Cardiac fibroblast (primary cell): Measurements from ENCODE around the gene EFNA1.
"Not testable (repeated sequence)": the region's sequence is repeated elsewhere in the genome, so short reads cannot be mapped to it uniquely, and the experiment has no call there.

Experiments
- DNase-seq, 2 donors: peaks; one replicate each; pipeline versions ENCODE4 v3.0.0 to v3.0.0-alpha.2; 2010; ENCODE audit warnings: low read depth in 2 of 2
- H3K4me3 ChIP-seq, 2 donors: replicated peaks in 1 of 2; 1 replicate in 1 of 2; 2 replicates in 1 of 2; pipeline ENCODE4 v1.5.1; 2011; ENCODE audit warnings: low read depth in 2 of 2, low read length in 2 of 2, mild to moderate bottlenecking in 2 of 2, moderate library complexity in 1 of 2
- TF ChIP-seq, protein P1 (sequence below): IDR thresholded peaks from one replicate; pipeline ENCODE4 v1.5.1; 2011; ENCODE audit warnings: low read depth, mild to moderate bottlenecking, low read length, inconsistent platforms

The EFNA1 gene

DNA sequence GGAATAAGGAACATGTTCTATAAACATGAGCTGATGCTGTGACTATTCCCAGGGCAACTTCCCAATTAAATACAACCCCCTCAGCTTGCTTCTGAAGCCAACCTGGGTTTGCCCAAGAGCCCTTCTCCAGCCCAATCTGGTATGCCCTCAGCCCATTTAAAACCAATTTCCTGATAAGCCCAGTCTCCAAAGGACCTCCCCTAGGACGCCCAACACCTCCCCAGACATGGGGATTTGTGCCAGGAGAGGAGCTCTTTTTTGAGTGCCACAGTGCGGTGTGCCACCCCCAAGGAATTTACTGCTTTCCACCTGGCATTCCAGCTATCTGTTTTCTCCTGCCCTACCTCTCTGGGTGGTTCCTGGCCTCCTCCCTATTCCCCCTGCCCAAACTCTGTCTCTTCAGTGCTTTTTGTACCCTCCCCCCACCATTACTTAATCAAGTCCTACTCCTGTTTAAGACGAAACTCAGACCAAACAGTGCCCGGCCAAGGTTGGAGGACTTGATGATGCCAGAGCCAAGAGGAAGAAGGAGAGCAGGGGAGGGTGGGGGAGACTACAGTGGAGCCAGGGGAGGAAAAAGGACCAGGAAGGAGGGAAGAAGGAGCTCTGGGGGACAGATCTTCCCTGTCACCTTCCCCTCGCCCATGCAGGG, 11.4 kb upstream of the EFNA1 start:
- TF ChIP-seq, protein P1, sequence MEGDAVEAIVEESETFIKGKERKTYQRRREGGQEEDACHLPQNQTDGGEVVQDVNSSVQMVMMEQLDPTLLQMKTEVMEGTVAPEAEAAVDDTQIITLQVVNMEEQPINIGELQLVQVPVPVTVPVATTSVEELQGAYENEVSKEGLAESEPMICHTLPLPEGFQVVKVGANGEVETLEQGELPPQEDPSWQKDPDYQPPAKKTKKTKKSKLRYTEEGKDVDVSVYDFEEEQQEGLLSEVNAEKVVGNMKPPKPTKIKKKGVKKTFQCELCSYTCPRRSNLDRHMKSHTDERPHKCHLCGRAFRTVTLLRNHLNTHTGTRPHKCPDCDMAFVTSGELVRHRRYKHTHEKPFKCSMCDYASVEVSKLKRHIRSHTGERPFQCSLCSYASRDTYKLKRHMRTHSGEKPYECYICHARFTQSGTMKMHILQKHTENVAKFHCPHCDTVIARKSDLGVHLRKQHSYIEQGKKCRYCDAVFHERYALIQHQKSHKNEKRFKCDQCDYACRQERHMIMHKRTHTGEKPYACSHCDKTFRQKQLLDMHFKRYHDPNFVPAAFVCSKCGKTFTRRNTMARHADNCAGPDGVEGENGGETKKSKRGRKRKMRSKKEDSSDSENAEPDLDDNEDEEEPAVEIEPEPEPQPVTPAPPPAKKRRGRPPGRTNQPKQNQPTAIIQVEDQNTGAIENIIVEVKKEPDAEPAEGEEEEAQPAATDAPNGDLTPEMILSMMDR = no peak
- DNase-seq = no peak
- no peak overlapping the region for H3K4me3 ChIP-seq

DNA sequence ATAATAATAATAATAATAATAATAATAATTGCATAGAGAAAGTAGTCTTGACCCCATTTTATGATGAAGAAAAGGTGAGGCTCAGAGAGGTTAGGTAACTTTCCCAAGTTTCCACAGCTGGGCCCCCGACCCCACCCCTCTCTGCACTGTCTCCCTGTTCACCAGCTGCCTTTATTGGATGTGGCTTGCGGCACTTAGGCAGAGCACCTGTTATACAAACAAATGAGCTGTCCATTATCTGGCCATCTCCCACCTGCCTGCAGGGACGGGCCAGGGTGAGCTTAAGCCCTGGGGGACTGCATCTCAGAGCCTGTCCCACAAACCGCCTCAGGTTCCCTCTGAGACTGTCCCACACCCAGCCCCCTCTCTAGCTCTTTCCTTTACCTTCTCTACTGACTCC, 10.1 kb upstream of the EFNA1 start:
- no peak overlapping the region for H3K4me3 ChIP-seq
- TF ChIP-seq, protein P1 = no peak
- no peak for DNase-seq

DNA sequence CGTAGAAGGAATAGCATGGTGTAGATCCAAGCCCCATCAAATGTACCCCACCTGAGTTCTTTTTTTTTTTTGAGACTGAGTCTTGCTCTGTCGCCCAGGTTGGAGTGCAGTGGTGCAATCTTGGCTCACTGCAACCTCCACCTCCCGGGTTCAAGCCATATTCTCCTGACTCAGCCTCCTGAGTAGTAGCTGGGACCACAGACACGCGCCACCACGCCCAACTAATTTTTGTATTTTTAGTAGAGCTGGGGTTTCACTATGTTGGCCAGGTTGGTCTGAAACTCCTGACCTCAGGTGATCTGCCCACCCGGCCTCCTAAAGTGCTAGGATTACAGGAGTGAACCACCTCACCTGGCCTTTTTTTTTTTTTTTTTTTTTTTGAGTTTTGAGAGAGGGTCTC, 9.6 kb upstream of the EFNA1 start:
- not testable (repeated sequence) for DNase-seq, H3K4me3 ChIP-seq

DNA sequence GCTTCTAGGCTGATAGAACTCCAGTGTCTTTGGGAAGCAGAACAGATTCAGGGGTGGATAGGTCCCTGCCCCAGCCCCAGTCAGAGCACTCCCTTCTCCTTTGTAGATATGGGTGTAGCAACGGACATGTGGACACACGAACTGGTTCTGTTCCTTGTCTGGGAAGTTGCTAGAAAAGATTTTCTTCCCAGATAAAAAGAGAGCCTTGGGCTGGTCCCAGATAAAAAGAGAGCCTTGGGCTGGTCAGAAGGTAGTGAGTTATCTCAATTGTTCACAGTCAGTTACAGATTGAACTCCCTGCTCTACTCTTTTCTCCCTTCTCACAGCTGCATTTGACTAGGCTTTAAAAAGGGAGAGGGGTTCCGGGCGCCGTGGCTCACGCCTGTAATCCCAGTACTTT, 7.4 kb upstream of the EFNA1 start:
- no peak overlapping the region for H3K4me3 ChIP-seq
- DNase-seq = no peak
- TF ChIP-seq, protein P1 = no peak

DNA sequence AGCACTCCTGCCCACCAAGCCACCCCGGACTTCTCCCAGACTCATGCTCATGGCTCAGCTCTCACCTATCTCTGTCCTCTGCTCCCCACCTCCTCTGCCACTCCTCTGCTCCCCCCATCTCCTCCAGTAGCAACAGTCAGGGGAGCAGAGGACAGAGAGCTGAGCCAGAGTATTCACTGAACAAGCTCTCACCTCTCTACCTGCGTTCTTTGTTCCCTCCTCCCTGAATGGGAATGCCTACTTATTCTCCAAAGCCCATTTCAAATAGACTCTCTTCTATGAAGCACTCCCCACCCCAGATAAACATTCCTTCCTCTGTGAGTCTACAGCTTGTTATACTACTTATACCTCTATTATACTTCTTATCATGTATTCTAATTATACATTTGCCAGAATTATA, 6.4 kb upstream of the EFNA1 start:
- no peak overlapping the region for H3K4me3 ChIP-seq
- no peak for DNase-seq
- TF ChIP-seq, protein P1 = no peak

DNA sequence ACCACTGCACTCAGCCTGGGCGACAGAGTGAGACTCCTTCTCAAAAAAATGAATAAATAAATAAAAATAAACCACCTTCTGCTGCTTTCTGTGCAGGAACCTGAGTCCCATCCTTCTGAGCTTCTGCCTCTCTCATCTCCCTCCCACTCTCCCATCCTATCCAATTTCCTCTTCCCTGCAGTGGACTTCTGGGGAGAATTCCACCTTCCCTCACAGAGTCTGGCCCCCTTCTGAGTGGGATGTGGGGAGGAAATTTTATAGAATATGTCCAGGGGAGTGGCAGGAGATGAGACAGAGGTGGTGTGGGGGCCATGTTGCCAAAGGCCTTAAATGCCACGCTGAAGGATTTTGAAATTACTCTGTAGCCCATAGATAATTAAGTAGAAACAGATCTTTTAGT, 5.4 kb upstream of the EFNA1 start:
- TF ChIP-seq, protein P1 = no peak
- no peak for DNase-seq
- H3K4me3 ChIP-seq = no peak overlapping the region

DNA sequence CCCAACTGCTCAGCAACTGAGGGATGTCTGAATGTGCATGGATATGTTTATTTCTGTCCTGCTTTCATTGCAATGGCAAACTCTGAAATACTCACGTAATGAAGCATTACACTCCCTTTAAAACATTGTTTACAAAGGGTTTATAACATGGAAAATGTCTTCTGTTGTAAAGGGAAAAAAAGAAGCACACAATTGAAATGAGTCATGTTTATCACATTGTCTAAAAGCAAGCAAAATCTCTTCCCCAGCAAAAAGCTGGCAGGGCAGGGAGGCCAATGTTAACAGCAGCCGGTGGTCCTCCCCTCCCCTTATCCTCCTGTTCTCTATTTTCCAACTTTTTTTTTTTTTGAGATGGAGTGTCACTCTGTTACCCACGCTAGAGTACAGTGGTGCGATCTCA, 3.9 kb upstream of the EFNA1 start:
- H3K4me3 ChIP-seq = no peak overlapping the region
- DNase-seq = peak in 1 of 2 donors; percentile 40
- TF ChIP-seq, protein P1 = no peak
